Endothelial cell of umbilical vein (primary cell): ENCODE data around the gene COQ8B. TPM values are rescaled to one million over a fixed set of nuclear protein-coding genes. Genes with fewer than 3 reads are reported as not detected.

Experiments
- BruUV-seq: library from RNA; stranded (reverse); fragments of 400-500 nt; replicated peaks from 2 replicates; lab custom pipeline; 2021; lab: Mats Ljungman, UMichigan
- CTCF ChIA-PET: fragments of 300-600, 350-600 bp; sonication (Branson Sonifier 250); formaldehyde crosslinking; loops from one replicate; lab custom pipeline; 2021; ENCODE audit warnings: antibody characterized with exemption, inconsistent platforms; lab: Charles Lee
- POLR2A ChIA-PET: fragments of 300-600, 350-600 bp; sonication (Branson Sonifier 250); formaldehyde crosslinking; loops from one replicate; lab custom pipeline; 2021; ENCODE audit warnings: antibody characterized with exemption, inconsistent platforms; lab: Charles Lee
- DNase-seq: peaks from one replicate; pipeline ENCODE4 v3.0.0-alpha.2; 2011; ENCODE audit warnings: low read depth, low spot score
- FAIRE-seq: peaks from 2 replicates; lab custom pipeline; 2011; peaks lifted over from hg19 to GRCh38; lab: Jason Lieb, UNC
- H2AFZ ChIP-seq: 2 replicates; pipeline ENCODE4 v1.6.0; 2012; ENCODE audit warnings: low read depth, low read length, control low read depth, inconsistent platforms
- H3K27ac ChIP-seq: 2 replicates; pipeline ENCODE4 v1.5.1; 2011; ENCODE audit warnings: low read depth, mild to moderate bottlenecking, control low read depth, low read length, moderate library complexity; ENCODE audit not compliant: insufficient read depth
- H3K27me3 ChIP-seq, 2 experiments: 2 replicates each; pipeline versions ENCODE4 v1.6.0 to v1.6.1; 2011; ENCODE audit warnings: low read length in 2 of 2, mixed read lengths in 1 of 2; ENCODE audit not compliant: control insufficient read depth in 2 of 2, insufficient read depth in 2 of 2
- H3K36me3 ChIP-seq, 2 experiments: 2 replicates in 1 of 2; 3 replicates in 1 of 2; pipeline ENCODE4 v1.5.1; 2011; ENCODE audit warnings: low read length in 2 of 2, mild to moderate bottlenecking in 1 of 2, moderate library complexity in 1 of 2; ENCODE audit not compliant: control insufficient read depth in 2 of 2, insufficient read depth in 2 of 2; ENCODE audit errors: extremely low read depth in 1 of 2
- H3K4me1 ChIP-seq: 3 replicates; pipeline ENCODE4 v1.5.1; 2011; ENCODE audit warnings: mild to moderate bottlenecking, low read length; ENCODE audit not compliant: control insufficient read depth, insufficient read depth; ENCODE audit errors: extremely low read depth
- H3K4me2 ChIP-seq: 2 replicates; pipeline ENCODE4 v1.6.1; 2011; ENCODE audit warnings: low read length, control low read depth, mixed read lengths; ENCODE audit not compliant: insufficient read depth
- H3K4me3 ChIP-seq, 3 experiments: fragments of 200-600 bp in 1 of 3; sonication (generic), shearing (Covaris generic) in 1 of 3; replicated peaks in 1 of 3; 2 replicates each; pipeline ENCODE4 v1.5.1; 2011 to 2016; ENCODE audit warnings: control low read depth in 3 of 3, low read length in 3 of 3, mild to moderate bottlenecking in 2 of 3, inconsistent platforms in 1 of 3, low read depth in 1 of 3, moderate library complexity in 1 of 3; ENCODE audit not compliant: insufficient read depth in 1 of 3
- H3K79me2 ChIP-seq: 2 replicates; pipeline ENCODE4 v1.6.0; 2012; ENCODE audit warnings: low read length, inconsistent platforms; ENCODE audit not compliant: control insufficient read depth, insufficient read depth
- H3K9ac ChIP-seq: replicated peaks from 2 replicates; pipeline ENCODE3; 2011; ENCODE audit warnings: low read length, control low read depth; ENCODE audit not compliant: insufficient read depth; ENCODE audit errors: extremely low read depth
- H3K9me1 ChIP-seq: replicated peaks from 3 replicates; pipeline ENCODE4 v1.6.0; 2011; ENCODE audit warnings: mild to moderate bottlenecking, low read length; ENCODE audit not compliant: control insufficient read depth, insufficient read depth; ENCODE audit errors: extremely low read depth
- H3K9me3 ChIP-seq: replicated peaks from 2 replicates; pipeline ENCODE4 v1.5.1; 2012; ENCODE audit warnings: low read length, inconsistent platforms; ENCODE audit not compliant: control insufficient read depth, insufficient read depth
- H4K20me1 ChIP-seq: replicated peaks from 2 replicates; pipeline ENCODE3; 2011; ENCODE audit warnings: mild to moderate bottlenecking, low read length; ENCODE audit not compliant: control insufficient read depth, insufficient read depth; ENCODE audit errors: extremely low read depth
- EZH2 ChIP-seq: IDR thresholded peaks from 2 replicates; pipeline ENCODE4 v1.6.1; 2012; ENCODE audit warnings: borderline replicate concordance, low read depth, mild to moderate bottlenecking, moderate library complexity, low read length, inconsistent platforms; ENCODE audit not compliant: severe bottlenecking
- FOS ChIP-seq: IDR thresholded peaks from 2 replicates; pipeline ENCODE4 v1.6.1; 2011; ENCODE audit warnings: mild to moderate bottlenecking, low read length, moderate library complexity, borderline replicate concordance; ENCODE audit not compliant: insufficient read depth
- GATA2 ChIP-seq: IDR thresholded peaks from 2 replicates; pipeline ENCODE4 v1.7.0; 2011; ENCODE audit warnings: low read depth, mild to moderate bottlenecking, moderate library complexity, mixed read lengths, low read length; ENCODE audit not compliant: insufficient read length, insufficient read depth
- JUN ChIP-seq: IDR thresholded peaks from 2 replicates; pipeline ENCODE4 v1.6.1; 2011; ENCODE audit warnings: borderline replicate concordance, low read depth; ENCODE audit not compliant: insufficient read length, insufficient read depth
- MYC ChIP-seq: IDR thresholded peaks from one replicate; pipeline ENCODE4 v1.6.1; 2011; ENCODE audit warnings: mild to moderate bottlenecking, low read depth, low read length
- POLR2A ChIP-seq: IDR thresholded peaks from 2 replicates; pipeline ENCODE4 v1.6.1; 2012; ENCODE audit warnings: low read depth, mild to moderate bottlenecking, control low read depth, low read length
- POLR2AphosphoS5 ChIP-seq: IDR thresholded peaks from 2 replicates; pipeline ENCODE4 v1.6.1; 2012; ENCODE audit warnings: low read depth, mild to moderate bottlenecking, control low read depth, low read length, moderate library complexity; ENCODE audit not compliant: insufficient read depth
- dilution Hi-C: fragments of 300-500 bp; cut with MboI; formaldehyde crosslinking; loops from one replicate; pipeline ENCODE4 v1.15.0; 2019; ENCODE audit warnings: low sequenced_read_pairs; ENCODE audit not compliant: extremely low pct_ligation_motif_present
- intact Hi-C: fragments of 100-400 bp; cut with micrococcal nuclease; formaldehyde crosslinking; loops from one replicate; pipeline ENCODE4 v1.10.0; 2022
- polyA plus RNA-seq, 4 experiments: library from polyadenylated mRNA; depleted of rRNA in 3 of 4; stranded (reverse) in 3 of 4; unstranded in 1 of 4; fragments of >200 nt; gene quantifications; 2 replicates each; pipeline versions ENCODE4 v1.2.1 to v1.2.3, GENCODE V29; 2011 to 2012; ENCODE audit warnings: missing spikeins in 1 of 4
- total RNA-seq: library from RNA; stranded (reverse); gene quantifications from 2 replicates; pipeline ENCODE4 v1.2.3, GENCODE V29; 2021
- TF ChIP-seq, protein P1 (sequence below): IDR thresholded peaks from 2 replicates; pipeline ENCODE4 v1.6.1; 2011; ENCODE audit not compliant: insufficient read depth, insufficient read length
- TF ChIP-seq, protein P2 (sequence below), 2 donors: IDR thresholded peaks; 1 replicate in 1 of 2; 2 replicates in 1 of 2; pipeline ENCODE4 v1.5.1; 2011; ENCODE audit warnings: low read length in 2 of 2, mild to moderate bottlenecking in 2 of 2, moderate library complexity in 2 of 2, control low read depth in 1 of 2, inconsistent platforms in 1 of 2, low read depth in 1 of 2; ENCODE audit not compliant: insufficient read depth in 1 of 2; ENCODE audit errors: extremely low read depth in 1 of 2

COQ8B gene
- total and polyA plus RNA-seq, 2 donors (not counting 3 experiments of a cell fraction or from before 2014, with no cell fraction given), result 16.2 to 19.2 TPM

DNA sequence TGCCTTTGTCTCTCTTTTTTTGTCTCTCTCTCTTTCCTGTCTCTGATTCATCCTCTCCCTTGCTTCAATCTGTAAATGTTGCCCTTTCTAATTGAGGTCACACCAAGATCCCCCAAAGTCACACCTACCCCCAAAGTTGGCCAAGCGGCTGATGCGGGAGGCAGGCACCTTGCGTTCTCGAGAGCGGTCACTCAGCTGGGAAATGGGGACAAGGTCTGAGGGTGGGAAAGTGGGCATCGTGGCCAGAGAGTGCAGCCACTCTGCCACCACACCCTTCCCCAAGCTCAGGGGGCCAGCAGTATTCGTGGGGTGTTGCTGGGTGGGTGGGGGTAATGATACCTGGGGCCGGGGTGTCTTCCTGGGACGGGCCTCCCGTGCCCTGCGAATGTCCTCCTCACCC is 2.7 kb downstream of the COQ8B start:
- FAIRE-seq (no peak), DNase-seq (no peak)
- Histone ChIP-seq H3K4me2 (no peak overlapping the region), H3K9ac (no peak overlapping the region), H4K20me1 (no peaks in the 10 kb centered on the region), H3K79me2 (peaks cover 17% of the 10 kb centered on the region), H3K4me1 (peaks cover 27% of the 10 kb centered on the region), H3K36me3 (no peaks in the 10 kb centered on the region), H3K9me3 (no peaks in the 10 kb centered on the region), H3K27me3 (no peaks in the 10 kb centered on the region), H3K4me3 (no peak overlapping the region), H2AFZ (no peak overlapping the region), H3K27ac (no peak overlapping the region), H3K9me1 (no peaks in the 10 kb centered on the region)
- intact Hi-C loops, result no loop called here
- ChIA-PET CTCF (interaction anchor here (0.6 to 0.7 kb wide), 2 partner anchors 8 to 21 kb away, joined by 3 to 4 read pairs; no protein-coding TSS in a partner anchor), POLR2A (no interaction called here)
- dilution Hi-C loops, result no loop called here
- BruUV-seq, result no TSS peak
- TF ChIP-seq JUN (no peak), FOS (no peak), MYC (no peak), EZH2 (no peak), POLR2A (no peak), GATA2 (no peak), POLR2AphosphoS5 (no peak)
- TF ChIP-seq, protein P1, sequence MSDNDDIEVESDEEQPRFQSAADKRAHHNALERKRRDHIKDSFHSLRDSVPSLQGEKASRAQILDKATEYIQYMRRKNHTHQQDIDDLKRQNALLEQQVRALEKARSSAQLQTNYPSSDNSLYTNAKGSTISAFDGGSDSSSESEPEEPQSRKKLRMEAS, result no peak
- TF ChIP-seq, protein P2, sequence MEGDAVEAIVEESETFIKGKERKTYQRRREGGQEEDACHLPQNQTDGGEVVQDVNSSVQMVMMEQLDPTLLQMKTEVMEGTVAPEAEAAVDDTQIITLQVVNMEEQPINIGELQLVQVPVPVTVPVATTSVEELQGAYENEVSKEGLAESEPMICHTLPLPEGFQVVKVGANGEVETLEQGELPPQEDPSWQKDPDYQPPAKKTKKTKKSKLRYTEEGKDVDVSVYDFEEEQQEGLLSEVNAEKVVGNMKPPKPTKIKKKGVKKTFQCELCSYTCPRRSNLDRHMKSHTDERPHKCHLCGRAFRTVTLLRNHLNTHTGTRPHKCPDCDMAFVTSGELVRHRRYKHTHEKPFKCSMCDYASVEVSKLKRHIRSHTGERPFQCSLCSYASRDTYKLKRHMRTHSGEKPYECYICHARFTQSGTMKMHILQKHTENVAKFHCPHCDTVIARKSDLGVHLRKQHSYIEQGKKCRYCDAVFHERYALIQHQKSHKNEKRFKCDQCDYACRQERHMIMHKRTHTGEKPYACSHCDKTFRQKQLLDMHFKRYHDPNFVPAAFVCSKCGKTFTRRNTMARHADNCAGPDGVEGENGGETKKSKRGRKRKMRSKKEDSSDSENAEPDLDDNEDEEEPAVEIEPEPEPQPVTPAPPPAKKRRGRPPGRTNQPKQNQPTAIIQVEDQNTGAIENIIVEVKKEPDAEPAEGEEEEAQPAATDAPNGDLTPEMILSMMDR (IDR thresholded peaks at IDR 0.05; ENCODE audit: extremely low read depth in 1 of 2, insufficient read depth in 1 of 2, low read depth in 1 of 2, low read length in 2 of 2), result no peak
